GM18526 (cell line): ENCODE measurements around the gene RPA3.

Experiments
- POLR2A ChIP-seq: IDR thresholded peaks from 3 replicates; pipeline ENCODE4 v1.6.1; 2011; ENCODE audit not compliant: insufficient read length; ENCODE audit errors: extremely low read depth

The RPA3 gene

GRCh38 chr7:7718492-7718891 lies at the start of gene RPA3:
Gene RPA3, minus strand, starts transcription at chr7:7718607. Its CDS starts 78,189 bp downstream, at chr7:7640418.
- TF ChIP-seq POLR2A: no peak

GRCh38 chr7:7766671-7767070 lies 48.3 kb upstream of the RPA3 start:
- TF ChIP-seq POLR2A: no peak

GRCh38 chr7:7765422-7765821 lies 47.0 kb upstream of the RPA3 start:
- TF ChIP-seq POLR2A: no peak

- TF ChIP-seq POLR2A: no peak
These were observed 46.4 kb upstream of the RPA3 start for GRCh38 chr7:7764520-7765396.

- no peak for TF ChIP-seq POLR2A
These were observed 43.8 kb upstream of the RPA3 start for GRCh38 chr7:7761974-7762779.

GRCh38 chr7:7761340-7761973 lies 43.0 kb upstream of the RPA3 start:
- no peak for TF ChIP-seq POLR2A

- TF ChIP-seq POLR2A: no peak
These were observed 39.2 kb upstream of the RPA3 start for GRCh38 chr7:7757576-7757975.

GRCh38 chr7:7756577-7756976 lies 38.2 kb upstream of the RPA3 start:
- TF ChIP-seq POLR2A: no peak

GRCh38 chr7:7751243-7752092 lies 33.1 kb upstream of the RPA3 start:
- TF ChIP-seq POLR2A: no peak

- no peak for TF ChIP-seq POLR2A
These were observed 32.3 kb upstream of the RPA3 start for GRCh38 chr7:7750571-7751242.

- no peak for TF ChIP-seq POLR2A
These were observed 28.1 kb upstream of the RPA3 start for GRCh38 chr7:7746458-7746857.

GRCh38 chr7:7745966-7746365 lies 27.6 kb upstream of the RPA3 start:
- TF ChIP-seq POLR2A: no peak

- no peak for TF ChIP-seq POLR2A
These were observed 26.9 kb upstream of the RPA3 start for GRCh38 chr7:7745258-7745657.

GRCh38 chr7:7742223-7742622 lies 23.8 kb upstream of the RPA3 start:
- no peak for TF ChIP-seq POLR2A
